Astrocyte of the cerebellum (primary cell): Measurements from ENCODE around the gene MAN2B2.

Experiments
- DNase-seq: peaks from one replicate; pipeline ENCODE4 v3.0.0-alpha.2; 2011; ENCODE audit warnings: low read depth
- H3K4me3 ChIP-seq: 2 replicates; pipeline ENCODE4 v1.5.1; 2011; ENCODE audit warnings: mild to moderate bottlenecking, low read depth, low read length, moderate library complexity
- in situ Hi-C: cut with HindIII; loops from 2 replicates; pipeline ENCODE4 v1.10.0; 2017; ENCODE audit warnings: low sequenced_read_pairs
- TF ChIP-seq, protein P1 (sequence below): IDR thresholded peaks from 2 replicates; pipeline ENCODE4 v1.5.1; 2012; ENCODE audit warnings: low read length, low read depth, moderate library complexity, mild to moderate bottlenecking; ENCODE audit errors: missing control alignments

The MAN2B2 gene

DNA sequence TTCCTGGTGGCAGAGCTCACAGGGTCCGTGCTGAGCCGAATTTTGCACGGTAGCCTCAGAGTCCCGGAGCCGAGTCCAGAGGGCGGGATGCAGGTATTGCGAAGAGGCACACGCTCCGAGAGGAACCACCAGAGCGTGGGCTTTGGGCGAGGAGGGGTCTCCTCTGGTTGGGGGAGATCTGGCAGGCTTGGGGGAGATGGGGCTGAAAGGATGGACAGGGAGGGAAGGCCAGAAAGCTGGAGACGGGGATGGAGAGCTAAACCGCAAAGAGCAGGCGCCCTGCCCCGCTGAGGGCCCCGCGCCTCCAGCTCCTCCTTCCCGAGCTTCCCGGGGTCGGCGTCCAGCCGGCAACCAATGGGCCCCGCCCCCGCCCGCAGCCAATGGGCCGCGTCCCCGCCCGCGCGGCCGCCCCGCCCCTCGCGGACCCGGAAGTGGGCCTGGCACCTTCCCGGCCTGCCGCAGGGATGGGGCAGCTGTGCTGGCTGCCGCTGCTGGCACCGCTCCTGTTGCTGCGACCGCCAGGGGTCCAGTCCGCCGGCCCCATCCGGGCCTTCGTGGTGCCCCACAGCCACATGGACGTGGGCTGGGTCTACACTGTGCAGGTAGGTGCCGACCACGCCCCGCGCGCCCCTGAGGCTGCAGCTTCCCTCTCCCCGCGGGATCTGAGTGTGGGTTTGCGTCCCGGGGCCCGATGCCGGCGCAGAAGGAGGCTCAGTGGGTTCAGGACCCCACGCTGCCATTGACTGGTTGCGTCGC is at the start of gene MAN2B2:
TSS of gene MAN2B2 (plus strand) at position 443 of the 756 bp plus-strand sequence. CDS start at position 465, 22 bp downstream.
- in situ Hi-C loops, result no loop called here
- DNase-seq, result no peak
- peak within 1 kb of the TSS; percentile 75 for H3K4me3 ChIP-seq
- TF ChIP-seq, protein P1, sequence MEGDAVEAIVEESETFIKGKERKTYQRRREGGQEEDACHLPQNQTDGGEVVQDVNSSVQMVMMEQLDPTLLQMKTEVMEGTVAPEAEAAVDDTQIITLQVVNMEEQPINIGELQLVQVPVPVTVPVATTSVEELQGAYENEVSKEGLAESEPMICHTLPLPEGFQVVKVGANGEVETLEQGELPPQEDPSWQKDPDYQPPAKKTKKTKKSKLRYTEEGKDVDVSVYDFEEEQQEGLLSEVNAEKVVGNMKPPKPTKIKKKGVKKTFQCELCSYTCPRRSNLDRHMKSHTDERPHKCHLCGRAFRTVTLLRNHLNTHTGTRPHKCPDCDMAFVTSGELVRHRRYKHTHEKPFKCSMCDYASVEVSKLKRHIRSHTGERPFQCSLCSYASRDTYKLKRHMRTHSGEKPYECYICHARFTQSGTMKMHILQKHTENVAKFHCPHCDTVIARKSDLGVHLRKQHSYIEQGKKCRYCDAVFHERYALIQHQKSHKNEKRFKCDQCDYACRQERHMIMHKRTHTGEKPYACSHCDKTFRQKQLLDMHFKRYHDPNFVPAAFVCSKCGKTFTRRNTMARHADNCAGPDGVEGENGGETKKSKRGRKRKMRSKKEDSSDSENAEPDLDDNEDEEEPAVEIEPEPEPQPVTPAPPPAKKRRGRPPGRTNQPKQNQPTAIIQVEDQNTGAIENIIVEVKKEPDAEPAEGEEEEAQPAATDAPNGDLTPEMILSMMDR, result no peak

DNA sequence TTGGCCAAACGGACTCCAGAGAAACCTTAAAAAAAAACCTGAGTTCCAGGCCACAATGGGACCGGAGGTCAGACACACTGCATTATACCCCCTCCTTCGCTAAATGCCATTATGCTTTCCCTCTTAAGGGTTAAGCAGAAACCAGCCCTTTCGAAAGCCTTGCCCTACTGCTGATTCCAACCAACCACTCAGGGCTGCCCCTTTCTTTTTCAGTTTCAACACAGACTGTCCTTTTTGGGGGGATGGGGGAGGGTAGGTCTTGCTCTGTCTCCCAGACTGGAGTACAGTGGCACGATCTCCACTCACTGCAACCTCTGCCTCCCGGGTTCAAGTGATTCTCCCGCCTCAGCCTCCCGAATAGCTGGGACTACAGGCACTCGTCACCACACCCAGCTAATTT is 49.5 kb upstream of the MAN2B2 start:
- TF ChIP-seq, protein P1, result no peak
- DNase-seq, result no peak
- H3K4me3 ChIP-seq, result no peak overlapping the region
- in situ Hi-C loops, result no loop called here

DNA sequence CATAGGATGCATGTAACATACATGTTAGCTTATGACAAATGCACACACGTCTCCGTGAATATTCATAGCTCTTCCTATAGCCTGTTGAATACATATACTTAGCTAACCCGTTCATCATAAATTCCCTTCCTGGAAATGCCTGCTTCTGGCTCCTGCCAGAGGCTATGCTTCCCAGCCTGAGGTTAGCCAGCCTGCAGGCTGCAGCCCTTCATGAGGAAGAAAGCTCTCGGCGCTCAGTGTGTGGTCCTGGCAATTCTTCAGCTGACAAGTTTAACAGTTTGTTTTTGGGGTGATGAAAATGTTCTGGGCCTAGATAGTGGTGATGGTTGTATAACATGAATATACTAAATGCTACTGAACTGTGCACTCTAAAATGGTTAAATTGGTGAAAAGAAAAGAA is 48.8 kb upstream of the MAN2B2 start:
- TF ChIP-seq, protein P1, result no peak
- in situ Hi-C loops, result no loop called here
- H3K4me3 ChIP-seq, result no peak overlapping the region
- no peak for DNase-seq

DNA sequence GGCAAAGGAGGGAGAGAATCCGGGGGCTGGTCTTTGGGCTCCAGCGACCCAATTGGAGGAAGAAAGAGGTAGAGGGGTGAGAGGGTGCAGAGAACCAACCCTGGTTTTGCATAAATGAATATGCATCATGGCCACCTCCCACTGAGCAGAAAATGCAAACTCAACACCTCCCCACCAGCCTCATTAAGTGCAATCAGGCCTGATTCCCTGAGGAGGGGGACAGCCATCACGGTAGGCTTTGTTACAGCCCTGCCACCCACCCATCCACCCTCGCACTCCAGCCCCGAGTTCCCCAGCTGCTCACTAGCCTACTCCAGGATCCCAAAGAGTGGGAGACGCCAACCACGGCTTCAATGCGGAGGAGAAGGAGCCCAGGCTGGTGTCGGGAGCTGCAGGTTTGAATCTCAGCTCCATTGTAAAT is 48.3 kb upstream of the MAN2B2 start:
- H3K4me3 ChIP-seq, result no peak overlapping the region
- TF ChIP-seq, protein P1, result no peak
- no peak for DNase-seq
- in situ Hi-C loops, result no loop called here

DNA sequence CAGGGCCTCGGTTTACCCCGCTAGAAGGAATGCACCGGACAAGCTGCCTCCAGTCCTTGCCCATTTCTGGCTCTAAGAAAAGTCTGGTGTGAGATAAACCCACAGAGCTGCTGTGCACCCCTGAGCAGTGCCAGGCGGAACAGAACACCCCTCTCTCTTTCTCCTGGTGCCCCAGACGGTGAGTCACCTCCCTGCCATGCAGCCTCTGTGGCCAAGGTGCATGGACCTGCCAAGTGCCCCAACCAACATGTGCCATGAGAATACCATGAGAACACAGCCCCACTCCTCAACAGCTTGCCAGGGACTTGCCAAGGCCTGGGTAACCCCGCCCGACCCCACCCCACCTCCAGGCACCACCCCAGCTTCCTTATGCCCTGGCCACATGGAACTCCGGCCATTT is 47.7 kb upstream of the MAN2B2 start:
- TF ChIP-seq, protein P1, result no peak
- in situ Hi-C loops, result no loop called here
- H3K4me3 ChIP-seq, result no peak overlapping the region
- DNase-seq, result no peak

DNA sequence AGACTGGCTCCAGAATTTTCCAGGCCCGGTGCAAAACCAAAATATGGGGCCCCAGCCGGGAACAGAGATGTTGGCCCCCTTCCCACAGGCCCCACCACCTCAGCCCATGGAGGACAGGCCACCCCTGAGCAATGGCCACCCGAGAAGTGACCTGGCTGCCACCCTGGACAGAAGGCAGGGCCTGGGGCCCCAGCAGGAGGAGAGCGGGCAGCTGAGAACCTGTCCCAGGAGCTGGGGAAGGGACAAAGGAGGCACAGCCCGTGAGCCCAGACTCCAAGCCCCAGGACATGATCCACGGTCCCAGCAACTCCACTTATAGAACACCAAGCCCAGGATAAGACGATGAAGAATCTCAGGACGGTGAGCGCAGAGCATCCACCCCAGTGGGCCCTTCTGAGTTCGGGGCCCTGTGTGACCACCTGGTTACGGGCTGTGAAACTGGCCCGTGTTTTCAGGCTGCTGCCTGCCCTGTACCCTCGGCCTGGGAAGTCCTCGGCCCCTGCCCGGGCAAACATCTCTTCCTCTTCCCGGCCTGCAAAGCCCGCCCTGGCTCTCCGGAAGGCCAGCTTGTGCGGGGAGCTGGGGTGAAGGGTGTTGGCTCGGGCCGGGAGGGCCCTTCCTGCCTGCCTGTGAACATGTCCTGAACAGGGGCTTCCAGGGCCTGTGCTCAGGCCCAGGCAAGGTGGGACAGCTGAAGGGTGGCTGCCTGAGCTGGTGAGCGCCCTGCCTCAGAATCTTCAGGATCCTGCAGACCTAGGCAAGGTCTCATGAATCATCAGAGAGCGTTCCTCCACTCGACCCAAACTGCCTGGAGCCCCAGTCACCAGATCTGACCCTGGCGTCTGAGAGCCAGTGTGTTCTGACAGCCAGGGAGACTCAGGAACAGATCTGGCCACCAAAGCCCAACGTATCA is 47.0 kb upstream of the MAN2B2 start:
- TF ChIP-seq, protein P1, result no peak

More for the DNA sequence above, 47.0 kb upstream of the MAN2B2 start:
- no peak overlapping the region for H3K4me3 ChIP-seq
- in situ Hi-C loops, result no loop called here
- no peak for DNase-seq
